GM19455 (cell line): ENCODE data around the gene RINL.
"Not testable (repeated sequence)": the region's sequence is repeated elsewhere in the genome, so short reads cannot be mapped to it uniquely, and the experiment has no call there.

Source experiments
- ATAC-seq: cut with Tn5 transposase; IDR thresholded peaks from one replicate; pipeline ENCODE4 v1.9.1; 2021; ENCODE audit not compliant: unreplicated experiment

RINL gene

DNA sequence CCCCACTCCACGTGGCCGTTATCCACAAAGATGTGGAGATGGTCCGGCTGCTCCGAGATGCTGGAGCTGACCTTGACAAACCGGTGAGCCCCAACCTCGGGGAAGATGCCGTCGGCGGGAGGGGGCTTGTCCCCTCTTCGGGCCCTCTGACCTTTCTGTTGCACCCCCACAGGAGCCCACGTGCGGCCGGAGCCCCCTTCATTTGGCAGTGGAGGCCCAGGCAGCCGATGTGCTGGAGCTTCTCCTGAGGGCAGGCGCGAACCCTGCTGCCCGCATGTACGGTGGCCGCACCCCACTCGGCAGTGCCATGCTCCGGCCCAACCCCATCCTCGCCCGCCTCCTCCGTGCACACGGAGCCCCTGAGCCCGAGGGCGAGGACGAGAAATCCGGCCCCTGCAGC lies 29.2 kb upstream of the RINL start:
- ATAC-seq: no peak

DNA sequence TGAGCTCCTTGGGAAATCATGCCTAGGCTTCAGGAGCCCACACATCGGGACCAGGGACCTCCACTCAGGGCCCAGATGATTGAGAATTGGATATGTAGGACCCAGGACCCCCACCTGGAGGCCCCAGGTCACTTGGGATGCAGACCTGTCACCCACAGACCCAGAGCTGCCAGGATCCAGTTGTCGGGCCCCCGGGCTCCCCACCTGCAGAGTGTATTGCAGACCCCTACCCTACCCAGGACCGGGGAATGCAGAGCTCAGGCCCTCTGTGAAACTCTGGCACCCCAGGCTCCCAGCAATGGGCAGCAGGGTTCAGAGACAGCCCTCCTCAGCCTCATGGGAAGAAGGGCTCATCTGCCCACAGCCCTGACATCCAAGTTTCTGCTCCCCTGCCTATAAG lies 27.5 kb upstream of the RINL start:
- no peak for ATAC-seq

DNA sequence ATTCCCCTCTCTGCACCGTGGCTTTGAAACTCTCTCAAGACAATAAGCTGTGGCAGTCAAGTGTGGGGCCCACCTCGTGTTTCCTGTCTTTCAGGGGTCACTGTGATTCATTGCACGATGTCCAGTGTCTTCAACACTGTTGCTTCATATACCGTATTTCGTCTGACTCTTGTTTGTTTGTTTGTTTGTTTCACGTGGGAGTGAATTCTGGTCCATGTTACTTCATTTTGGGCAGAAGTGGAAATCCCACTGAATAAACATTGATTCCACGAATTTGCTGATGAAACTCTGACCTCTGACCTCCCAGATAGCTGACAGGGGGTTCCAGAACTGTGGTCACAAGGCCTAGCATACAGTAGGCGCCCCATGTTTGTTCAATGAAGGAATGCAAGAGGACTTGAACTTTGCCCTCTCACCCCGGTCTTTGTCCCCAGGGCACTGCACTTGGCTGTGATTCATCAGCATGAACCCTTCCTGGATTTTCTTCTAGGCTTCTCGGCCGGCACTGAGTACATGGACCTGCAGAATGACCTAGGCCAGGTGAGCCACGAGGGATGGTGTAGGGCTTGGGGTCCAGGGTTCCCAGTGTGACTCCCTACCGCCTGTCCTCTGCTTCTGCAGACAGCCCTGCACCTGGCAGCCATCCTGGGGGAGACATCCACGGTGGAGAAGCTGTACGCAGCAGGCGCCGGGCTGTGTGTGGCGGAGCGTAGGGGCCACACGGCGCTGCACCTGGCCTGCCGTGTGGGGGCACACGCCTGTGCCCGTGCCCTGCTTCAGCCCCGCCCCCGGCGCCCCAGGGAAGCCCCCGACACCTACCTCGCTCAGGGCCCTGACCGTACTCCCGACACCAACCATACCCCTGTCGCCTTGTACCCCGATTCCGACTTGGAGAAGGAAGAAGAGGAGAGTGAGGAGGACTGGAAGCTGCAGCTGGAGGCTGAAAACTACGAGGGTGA lies 26.8 kb upstream of the RINL start:
- ATAC-seq: no peak

DNA sequence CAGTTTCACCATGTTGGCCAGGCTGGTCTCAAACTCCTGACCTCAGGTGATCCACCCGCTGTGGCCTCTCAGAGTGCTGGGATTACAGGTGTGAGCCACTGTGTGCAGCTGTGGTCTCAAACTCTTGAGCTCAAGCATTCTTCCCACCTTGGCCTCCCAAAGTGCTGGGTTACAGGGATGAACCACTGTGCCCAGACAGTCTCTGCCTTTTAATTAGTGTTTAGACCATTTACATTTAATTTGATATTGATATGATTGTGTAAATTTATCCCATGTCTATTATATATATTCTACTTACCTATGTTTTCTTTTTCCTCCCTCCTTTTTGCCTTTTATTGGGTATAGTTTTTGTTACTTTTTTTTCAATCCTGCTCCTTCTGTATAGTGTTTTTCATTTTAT lies 23.6 kb upstream of the RINL start:
- no peak for ATAC-seq

DNA sequence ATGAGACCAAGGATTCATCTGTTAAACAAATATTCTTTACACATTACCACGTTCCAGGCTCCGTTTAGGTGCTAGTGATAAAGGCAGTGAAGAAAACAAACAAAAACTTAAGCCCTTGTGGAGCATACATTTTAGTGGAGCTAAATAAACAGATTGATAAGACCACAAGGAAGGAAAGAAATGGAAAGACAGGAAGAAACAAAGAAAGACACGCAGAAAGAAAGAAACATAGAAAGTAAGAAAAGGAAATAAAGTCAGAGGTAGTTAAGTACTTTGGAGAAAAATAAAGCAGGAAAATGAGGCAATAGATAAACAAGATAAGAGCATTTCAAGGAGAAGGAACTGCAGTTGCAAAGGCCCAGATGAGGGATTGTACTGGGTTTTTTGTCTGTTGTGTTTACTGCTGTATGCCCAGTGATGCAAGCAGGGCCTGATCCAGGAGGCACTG lies 22.7 kb upstream of the RINL start:
- no peak for ATAC-seq

DNA sequence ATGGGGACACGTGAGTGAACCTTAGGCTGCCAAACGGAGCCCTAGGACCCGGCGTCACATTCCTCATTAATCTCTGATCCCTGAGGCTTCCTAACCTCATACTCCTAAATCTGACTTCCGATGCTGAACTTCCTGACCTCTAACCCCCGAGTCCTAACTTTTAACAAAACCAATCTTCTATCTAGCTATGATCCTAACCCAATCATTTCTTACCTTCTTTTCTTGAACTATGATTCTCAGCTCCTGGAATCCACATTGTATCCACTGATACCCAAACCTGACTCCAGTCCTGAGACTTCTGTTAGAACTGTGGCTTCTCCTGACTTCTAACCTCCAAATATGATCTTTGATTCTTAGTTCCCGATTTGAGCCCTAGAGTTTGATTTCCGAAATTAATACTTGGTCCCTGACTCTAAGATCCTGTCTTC lies 22.1 kb upstream of the RINL start:
- ATAC-seq: no peak

DNA sequence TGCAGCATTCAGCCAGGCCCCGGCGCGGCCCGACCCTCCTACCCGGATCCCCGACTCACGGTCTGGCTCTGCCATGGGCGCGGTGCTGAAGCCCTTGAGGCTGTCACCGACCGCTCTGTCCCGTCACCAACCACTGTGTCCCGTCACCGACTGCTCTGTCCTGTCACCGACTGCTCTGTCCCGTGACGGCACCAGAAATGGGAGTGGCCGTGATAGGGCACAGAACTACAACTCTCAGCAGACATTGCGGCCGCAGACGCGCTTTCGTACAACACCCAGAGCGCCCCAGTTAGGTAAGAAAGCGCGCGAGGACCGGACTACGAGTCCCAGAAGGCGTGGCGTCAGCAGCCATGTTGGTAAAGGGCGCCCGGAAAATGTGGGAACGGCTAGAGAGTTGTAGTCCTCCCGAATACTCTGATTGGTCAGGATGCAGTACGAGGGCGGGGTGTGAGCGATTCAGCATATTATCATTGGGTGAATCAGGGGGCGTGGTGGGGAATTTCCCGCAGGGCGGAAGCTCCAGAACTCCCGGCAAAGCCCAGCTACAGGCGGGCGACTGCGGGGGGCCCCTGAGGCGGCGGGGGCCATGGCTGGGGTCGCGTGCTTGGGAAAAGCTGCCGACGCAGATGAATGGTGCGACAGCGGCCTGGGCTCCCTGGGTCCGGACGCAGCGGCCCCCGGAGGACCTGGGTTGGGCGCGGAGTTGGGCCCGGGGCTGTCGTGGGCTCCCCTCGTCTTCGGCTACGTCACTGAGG lies 21.5 kb upstream of the RINL start, which contains the start of the genes NFKBIB and SIRT2:
Gene NFKBIB (plus strand): TSS at position 523 of the 755 bp plus-strand sequence. CDS start 64 bp downstream, at position 587.
Gene SIRT2 (minus strand): TSS at position 172 of the 755 bp plus-strand sequence. CDS start 97 bp downstream, at position 75.
- peak; percentile 87 for ATAC-seq

DNA sequence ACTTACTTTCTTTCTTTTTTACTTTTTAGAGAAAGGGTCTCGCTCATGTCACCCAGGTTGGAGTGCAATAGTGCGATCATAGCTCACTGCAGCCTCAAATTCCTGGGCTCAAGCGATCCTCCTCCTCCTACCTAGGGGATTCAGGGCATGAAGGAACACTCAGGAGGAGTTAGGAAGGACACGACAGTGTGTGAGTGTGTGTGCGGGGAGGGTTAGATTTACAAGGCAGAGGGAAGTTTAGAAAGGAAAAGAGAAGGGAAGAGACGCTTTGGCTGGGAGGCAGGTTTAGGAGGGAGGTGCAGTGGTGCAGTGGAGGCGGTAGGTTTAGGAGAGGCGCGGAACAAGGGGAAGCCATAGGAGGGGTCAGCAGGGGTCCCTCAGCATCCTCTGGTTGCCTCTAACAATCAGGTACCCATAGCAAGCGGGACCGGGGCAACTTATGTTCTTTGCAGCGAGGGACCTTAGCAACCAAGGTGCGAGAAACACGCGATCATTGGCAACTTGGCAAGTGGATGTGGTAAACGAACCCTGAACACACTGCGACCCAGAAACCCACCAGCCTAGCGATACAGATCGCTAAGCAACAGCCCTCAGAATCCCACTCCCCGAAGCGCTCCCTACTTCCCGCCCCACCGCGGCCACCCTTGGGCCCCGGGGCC lies 20.8 kb upstream of the RINL start:
- no peak for ATAC-seq

DNA sequence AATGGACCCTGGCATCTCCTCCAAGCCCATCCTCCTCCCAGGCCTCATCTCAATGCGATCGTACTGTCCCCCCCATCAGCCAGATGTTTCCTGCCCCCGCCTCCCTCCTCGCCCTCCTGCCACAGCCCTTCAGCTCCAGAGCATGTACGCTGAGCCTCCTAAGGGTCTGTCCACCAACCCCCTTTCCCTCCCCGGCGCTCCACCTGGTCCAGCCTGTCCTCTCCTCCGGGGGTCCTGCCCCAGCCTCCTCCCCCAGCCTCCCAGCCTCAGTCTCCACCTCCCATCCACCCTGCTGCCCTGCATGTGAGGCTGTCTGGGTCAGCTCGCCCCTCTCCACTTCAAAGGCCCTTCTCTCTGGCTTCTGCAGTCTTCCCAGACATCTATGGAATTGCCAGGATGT lies 16.9 kb upstream of the RINL start:
- ATAC-seq: no peak

DNA sequence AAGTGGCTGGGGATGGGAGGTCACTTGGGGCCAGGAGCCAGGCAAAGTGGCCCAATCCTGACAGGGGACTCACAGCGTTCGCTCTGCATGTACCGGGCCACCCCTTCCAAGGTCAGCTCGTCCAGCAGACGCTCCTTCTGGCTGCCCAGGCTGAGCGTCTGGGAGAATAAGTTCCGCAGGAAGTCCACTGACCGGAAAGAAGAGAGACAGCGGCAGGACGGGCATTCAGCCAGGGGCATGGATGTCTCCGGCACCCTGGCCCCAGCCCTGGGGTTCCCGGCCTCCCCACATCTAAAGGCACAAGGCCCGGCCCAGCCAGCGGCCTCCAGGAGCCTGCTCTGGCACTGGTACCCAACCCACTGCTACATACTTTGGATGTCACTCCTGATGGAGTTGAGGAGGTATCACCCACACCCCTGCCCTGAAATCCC lies 15.3 kb upstream of the RINL start:
- ATAC-seq: no peak

DNA sequence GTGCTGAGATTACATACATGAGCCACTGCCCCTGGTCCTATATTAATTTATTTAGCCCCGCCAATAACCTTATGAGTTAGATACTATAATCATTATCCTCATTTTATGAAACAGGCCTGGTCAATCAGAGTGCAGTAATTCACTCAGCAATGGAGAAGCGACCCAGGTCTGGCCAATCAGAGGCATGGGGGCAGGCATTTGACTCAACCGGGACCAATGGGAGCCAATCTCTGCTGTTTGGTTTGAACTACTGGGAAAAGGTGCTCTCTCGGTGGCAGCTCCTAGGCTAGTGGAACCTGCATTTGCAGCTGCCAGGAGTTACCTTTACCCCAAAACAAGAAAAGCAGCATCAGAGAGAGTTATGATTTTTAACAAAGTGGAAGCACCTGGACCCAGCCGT lies 14.8 kb upstream of the RINL start:
- no peak for ATAC-seq

DNA sequence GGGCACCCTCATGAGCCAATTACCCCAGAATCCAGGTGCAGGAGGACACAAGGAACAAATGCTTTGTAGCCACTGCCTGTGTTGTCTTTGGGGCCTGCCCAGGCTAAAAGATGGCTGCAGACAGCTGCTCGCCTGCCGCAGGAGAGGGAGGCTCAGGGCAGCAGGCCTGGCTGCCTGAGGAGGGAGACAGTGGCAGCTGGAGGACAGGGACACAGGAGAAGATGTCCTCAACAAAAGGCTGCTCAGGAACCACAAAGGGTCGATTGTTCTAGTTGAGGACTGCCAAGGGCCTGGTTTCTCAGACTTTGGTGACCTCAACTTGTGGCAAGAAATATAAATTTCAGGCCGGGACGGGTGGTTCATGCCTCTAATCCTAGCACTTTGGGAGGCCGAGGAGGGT lies 13.7 kb upstream of the RINL start:
- ATAC-seq: no peak

DNA sequence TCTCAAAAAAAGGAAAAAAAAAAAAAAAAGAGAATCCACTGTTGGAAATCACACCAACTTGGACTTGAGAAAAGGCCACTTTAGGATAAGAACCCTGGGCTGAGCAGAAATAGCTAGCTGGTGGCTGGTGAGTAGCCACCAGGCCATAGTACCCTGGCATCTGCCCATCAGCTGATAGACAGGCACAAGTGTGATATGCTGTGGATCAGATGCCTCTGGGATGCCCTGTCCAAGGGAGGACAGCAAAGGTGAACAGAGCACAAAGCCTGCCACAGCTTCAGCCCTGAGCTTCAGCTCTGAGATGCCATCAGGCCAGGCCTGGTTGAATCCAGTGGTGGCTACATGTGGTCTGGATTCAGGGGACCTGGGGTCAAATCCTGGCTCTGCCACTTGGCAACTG lies 12.6 kb upstream of the RINL start:
- no peak for ATAC-seq

DNA sequence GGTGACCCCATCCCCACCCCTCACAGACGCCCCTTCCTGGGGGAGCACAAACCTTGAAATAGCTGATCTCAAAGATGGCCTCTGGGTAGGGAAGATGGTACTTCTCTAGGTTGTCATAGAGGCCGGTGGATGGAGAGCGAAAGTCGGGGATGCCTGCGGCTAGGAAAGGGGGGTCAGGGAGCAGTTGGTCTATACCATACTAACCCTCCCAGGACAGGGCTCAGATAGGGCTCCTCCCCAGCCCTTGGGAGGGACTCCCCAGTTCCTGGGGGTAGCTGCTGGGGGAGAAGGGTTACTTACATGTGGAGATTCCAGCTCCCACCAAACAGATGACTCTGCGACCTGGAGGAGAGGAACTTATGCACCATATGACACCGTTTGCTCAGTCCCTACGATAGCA lies 11.7 kb upstream of the RINL start:
- ATAC-seq: no peak

DNA sequence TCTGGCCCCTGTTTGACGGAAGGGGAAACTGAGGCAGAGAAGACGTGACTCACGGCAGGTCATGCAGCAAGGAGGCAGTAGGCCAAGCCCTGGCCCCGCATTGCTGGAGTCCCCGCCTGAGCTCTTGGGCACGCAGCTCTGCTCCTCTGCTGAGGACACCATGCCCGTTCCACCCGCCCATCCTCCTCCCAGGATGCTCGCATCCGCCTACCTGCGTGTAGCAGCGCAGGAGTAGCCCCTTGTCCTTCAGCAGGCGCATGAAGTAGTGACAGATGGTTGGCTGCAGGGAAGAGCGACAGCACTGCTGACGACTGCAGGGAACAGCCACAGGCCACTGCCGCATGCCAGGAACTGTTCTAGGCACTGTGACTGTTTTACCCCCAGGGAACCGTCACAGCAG lies 10.8 kb upstream of the RINL start:
- ATAC-seq: no peak

DNA sequence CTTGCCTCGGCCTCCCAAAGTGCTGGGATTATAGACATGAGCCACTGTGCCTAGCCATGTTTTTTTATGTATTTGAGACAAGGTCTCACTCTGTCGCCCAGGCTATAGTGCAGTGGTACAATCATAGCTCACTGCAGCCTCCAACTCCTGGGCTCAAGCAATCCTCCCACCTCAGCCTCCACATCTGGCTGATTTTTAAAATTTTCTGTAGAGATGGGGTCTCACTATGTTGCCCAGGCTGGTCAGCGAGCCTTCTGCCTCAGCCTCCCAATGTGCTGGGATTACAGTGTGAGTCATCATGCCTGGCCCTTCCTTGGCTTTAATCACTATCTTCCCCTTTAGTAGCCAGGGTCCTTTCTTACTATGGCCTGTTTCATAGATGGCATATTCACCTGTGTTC lies 6.6 kb upstream of the RINL start:
- ATAC-seq: not testable (repeated sequence)

DNA sequence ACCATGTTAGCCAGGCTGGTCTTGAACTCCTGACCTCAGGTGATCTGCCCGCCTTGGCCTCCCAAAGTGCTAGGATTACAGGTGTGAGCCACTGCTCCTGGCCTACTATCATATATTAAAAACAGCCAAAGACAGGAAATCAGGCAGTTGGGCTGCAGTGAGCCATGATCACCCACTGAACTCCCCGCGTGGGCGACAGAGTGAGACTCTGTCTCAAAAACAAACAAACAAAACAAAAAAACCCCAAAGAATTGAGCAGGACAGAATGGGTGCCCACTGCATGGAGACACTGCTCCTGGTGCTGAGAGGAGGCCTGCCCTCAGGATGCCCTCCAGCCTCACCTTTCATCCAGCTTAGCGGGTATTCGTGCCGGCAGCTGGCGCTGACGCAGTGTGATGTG lies 5.2 kb upstream of the RINL start:
- no peak for ATAC-seq

DNA sequence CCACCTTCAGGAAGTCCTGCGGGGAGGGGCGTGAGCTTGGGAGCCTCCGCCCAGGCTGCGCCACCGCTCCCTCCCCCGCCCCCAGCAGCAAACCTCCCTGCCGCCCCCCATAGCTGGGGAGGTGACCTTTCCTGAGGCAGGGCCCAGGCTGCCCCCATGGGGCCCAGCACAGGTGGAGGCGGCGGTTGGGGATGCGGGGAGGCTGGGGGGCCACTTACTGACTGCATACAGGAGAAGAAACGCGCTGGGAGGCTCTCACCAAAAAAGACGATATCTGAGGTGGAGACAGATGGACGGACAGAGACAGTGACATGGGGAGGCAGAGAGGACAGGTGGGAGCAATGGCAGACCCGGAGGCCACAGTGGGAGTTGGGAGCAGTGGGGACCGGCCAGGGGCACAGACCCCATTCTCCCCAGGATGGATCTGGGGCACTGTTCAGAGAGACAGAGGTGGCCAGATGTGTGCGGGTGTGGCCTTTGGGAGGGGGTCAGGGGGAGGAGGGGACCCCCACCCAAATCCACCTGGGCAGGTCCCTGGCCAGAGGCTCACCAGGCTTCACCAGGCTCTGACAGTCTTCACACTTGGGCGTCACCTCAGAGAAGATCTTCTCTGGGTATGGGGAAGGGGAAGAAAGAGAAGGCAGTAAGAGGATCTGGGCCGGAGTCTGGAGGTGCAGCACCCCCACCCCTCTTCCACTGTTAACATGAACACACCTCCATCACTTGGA lies 3.0 kb upstream of the RINL start:
- no peak for ATAC-seq

DNA sequence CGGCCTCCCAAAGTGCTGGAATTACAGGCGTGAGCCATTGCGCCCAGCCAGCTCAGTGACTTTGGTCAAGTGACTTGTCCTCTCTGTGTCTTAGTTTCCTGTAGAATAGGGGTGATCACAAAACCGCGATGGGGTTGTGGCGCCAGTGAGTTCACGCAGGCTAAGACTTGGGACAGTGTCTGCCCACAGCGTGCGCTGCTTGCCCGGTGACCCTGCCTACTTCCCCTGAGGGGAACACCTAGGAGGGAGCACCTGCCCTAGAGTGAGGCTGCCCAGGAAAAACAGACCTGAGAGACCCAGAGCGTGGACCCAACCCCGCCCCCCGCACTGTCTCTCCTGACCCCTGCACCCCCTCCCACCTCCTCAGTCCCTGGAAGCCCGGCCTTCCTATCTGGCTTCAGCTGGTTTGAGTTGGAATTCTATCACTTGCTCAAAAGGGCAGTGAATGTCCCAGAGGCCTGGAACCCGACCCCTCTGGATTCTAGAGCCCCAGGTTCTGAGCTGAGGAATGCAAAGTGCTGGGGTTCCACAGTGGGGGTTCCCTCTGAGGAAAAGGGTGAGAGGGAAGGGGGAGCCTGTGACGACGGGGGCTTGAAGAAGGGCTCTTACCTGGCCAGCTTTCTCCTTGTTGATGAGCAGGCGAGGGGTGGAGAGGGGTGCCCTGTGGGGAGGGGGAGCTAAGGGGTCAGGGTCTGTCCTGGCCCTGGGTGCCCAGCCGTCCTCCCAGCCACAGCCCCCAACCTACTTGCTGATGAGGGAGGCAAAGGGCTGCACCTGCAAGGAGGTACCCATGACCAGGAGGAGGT lies 2.2 kb upstream of the RINL start:
- no peak for ATAC-seq

DNA sequence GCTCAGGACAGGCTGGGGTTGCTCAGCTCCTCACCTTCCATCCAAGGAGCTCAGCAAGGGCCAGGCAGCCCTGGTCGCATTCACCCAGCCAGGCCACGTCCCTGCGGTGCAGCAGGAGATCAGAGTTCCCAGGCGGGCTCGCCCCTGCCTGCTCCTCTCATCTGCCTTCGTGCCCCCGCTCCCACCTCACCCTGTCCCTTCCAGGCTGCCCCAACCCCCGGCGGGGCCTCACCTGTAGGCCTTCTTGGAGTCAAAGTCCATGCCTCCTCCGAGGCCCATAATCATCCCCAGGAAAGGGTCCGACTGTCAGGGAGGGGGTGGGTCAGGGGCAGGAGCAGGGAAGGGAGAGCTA lies 1.3 kb upstream of the RINL start:
- ATAC-seq: no peak
